A673 (cell line): ENCODE data around the gene TNIP1. TPM values are rescaled to one million over a fixed set of nuclear protein-coding genes. Genes with fewer than 3 reads are reported as not detected.

Experiments used
- Bru-seq: library from RNA; stranded (reverse); fragments of 400-500 nt; gene quantifications from one replicate; lab custom pipeline; 2021; lab: Mats Ljungman, UMichigan
- BruChase-seq, 2 experiments: library from RNA; stranded (reverse); fragments of 400-500 nt; gene quantifications; one replicate each; lab custom pipeline; 2021; lab: Mats Ljungman, UMichigan
- BruUV-seq: library from RNA; stranded (reverse); fragments of 400-500 nt; replicated peaks from 2 replicates; lab custom pipeline; 2021; lab: Mats Ljungman, UMichigan
- CTCF ChIA-PET: fragments of 300-600 bp; sonication (Branson Sonifier 250); formaldehyde crosslinking; loops from one replicate; lab custom pipeline; 2022; ENCODE audit warnings: antibody characterized with exemption; lab: Charles Lee
- POLR2A ChIA-PET: fragments of 300-600 bp; sonication (Branson Sonifier 250); formaldehyde crosslinking; loops from one replicate; lab custom pipeline; 2022; ENCODE audit warnings: antibody characterized with exemption; ENCODE audit not compliant: low non-redundant PET; lab: Charles Lee
- DNase-seq: peaks from one replicate; pipeline ENCODE4 v3.0.0-alpha.2; 2015; ENCODE audit warnings: low spot score
- H3K27ac ChIP-seq: fragments of 200-600 bp; sonication (generic); 2 replicates; pipeline ENCODE4 v1.5.1; 2016; ENCODE audit warnings: mixed run types, low read depth, mild to moderate bottlenecking, mixed read lengths, antibody characterized with exemption, low read length; ENCODE audit not compliant: poor library complexity, severe bottlenecking
- H3K27me3 ChIP-seq: fragments of 200-600 bp; sonication (generic); replicated peaks from 2 replicates; pipeline ENCODE4 v1.6.1; 2017; ENCODE audit warnings: mixed run types, low read depth, mild to moderate bottlenecking, mixed read lengths, antibody characterized with exemption, low read length; ENCODE audit not compliant: insufficient read depth, poor library complexity
- H3K36me3 ChIP-seq: fragments of 200-600 bp; sonication (generic); 2 replicates; pipeline ENCODE4 v1.6.1; 2016; ENCODE audit warnings: mixed run types, mild to moderate bottlenecking, mixed read lengths, antibody characterized with exemption, low read length; ENCODE audit not compliant: insufficient read depth, poor library complexity, severe bottlenecking
- H3K4me1 ChIP-seq: fragments of 200-600 bp; sonication (generic); 2 replicates; pipeline ENCODE4 v1.6.1; 2017; ENCODE audit warnings: mixed run types, mild to moderate bottlenecking, mixed read lengths, antibody characterized with exemption, low read length; ENCODE audit not compliant: insufficient read depth, poor library complexity, severe bottlenecking
- H3K4me3 ChIP-seq: fragments of 200-600 bp; sonication (generic); 2 replicates; pipeline ENCODE4 v1.5.1; 2016; ENCODE audit warnings: low read depth, mixed run types, mild to moderate bottlenecking, mixed read lengths, low read length; ENCODE audit not compliant: poor library complexity, severe bottlenecking
- H3K9me3 ChIP-seq: fragments of 200-600 bp; sonication (generic); 2 replicates; pipeline ENCODE4 v1.6.1; 2016; ENCODE audit warnings: mixed run types, low read depth, mild to moderate bottlenecking, mixed read lengths, antibody characterized with exemption, low read length; ENCODE audit not compliant: poor library complexity, severe bottlenecking
- EZH2 ChIP-seq: fragments of 200-600 bp; sonication (generic); IDR thresholded peaks from 2 replicates; pipeline ENCODE4 v1.6.1; 2017; ENCODE audit warnings: borderline replicate concordance, low read depth, mild to moderate bottlenecking, mixed read lengths, antibody characterized with exemption, low read length; ENCODE audit not compliant: poor library complexity, severe bottlenecking
- intact Hi-C: fragments of 100-400 bp; cut with micrococcal nuclease; formaldehyde crosslinking; loops from one replicate; pipeline ENCODE4 v1.10.0; 2022; ENCODE audit not compliant: unreplicated experiment
- long read RNA-seq: library from polyadenylated mRNA; stranded (forward); transcript quantifications from one replicate; pipeline ENCODE4 v2.0.0, GENCODE V29; 2022
- total RNA-seq: library from RNA; stranded (reverse); gene quantifications from 2 replicates; pipeline ENCODE4 v1.2.3, GENCODE V29; 2021
- TF ChIP-seq, protein P1 (sequence below): fragments of 300-800, 200-600 bp; sonication (generic); conservative IDR thresholded peaks from 2 replicates; pipeline ENCODE4 v1.5.1; 2017; ENCODE audit warnings: low read depth, mild to moderate bottlenecking, antibody characterized with exemption, low read length, moderate library complexity, mixed read lengths

Gene TNIP1, protein sequence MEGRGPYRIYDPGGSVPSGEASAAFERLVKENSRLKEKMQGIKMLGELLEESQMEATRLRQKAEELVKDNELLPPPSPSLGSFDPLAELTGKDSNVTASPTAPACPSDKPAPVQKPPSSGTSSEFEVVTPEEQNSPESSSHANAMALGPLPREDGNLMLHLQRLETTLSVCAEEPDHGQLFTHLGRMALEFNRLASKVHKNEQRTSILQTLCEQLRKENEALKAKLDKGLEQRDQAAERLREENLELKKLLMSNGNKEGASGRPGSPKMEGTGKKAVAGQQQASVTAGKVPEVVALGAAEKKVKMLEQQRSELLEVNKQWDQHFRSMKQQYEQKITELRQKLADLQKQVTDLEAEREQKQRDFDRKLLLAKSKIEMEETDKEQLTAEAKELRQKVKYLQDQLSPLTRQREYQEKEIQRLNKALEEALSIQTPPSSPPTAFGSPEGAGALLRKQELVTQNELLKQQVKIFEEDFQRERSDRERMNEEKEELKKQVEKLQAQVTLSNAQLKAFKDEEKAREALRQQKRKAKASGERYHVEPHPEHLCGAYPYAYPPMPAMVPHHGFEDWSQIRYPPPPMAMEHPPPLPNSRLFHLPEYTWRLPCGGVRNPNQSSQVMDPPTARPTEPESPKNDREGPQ
- total RNA-seq = 33.3 and 37.3 TPM in 2 replicates
- percentile 55 among the genes with signal in this experiment for Bru-seq, nascent RNA
- BruChase-seq, experiment 1, labeled RNA remaining after a 2-hour chase = percentile 51 among the genes with signal in this experiment
- BruChase-seq, experiment 2, labeled RNA remaining after a 6-hour chase = percentile 51 among the genes with signal in this experiment
- long read RNA-seq, transcript TNIP1-211 (18 exons, 2,274 nt) = major isoform, 12 of 33 reads
- long read RNA-seq, transcript TNIP1-208 (17 exons, 2,680 nt) = minor isoform, 5 of 33 reads
- long read RNA-seq, partial matches to known transcripts = 3 of 33 reads
- long read RNA-seq, other reads (novel, unspliced or antisense) = 6 of 33 reads

DNA sequence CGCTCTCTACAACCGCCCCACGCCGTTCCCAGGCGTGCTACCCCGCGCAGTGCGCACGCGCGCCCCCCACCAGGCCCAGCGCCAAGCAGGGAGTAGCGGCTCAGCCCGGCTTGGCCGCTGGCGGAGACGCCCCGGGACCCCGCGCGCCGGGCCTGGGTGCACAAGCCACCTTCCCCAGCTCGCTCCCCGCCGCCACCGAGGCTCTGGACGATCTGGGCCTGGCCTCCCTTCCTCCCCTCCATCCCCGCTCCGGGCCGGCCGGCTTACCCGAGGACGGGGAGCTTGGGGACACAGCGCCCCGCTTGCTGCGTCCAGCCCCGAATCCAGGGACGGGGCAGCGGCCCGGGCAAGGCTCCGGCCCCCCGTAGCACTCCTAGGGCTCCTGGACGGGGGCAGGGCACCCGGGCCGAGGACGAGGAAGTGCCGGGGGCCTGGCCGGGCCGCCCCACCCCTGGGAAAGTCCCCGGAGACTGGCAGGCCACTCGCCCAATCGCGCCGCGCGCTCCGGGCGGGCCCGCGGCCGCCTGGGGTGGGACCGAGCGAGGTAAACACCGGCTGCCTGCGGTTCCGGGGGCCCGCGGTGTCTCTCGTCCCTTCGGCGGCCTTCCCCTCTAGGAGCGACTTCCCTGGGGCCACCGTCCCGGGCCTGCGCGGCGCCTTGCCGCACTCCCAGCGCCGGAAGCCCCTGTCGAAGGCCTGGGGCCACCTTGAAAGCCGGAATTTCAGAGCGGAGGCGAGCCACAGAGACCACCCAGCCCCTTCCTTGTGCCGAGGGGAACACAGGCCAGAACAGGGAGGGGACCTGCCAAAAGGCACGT lies at the start of gene TNIP1:
Gene TNIP1 (minus strand): TSS at position 422 of the 818 bp plus-strand sequence. CDS start 15,939 bp downstream, outside the sequence.
- H3K27me3 ChIP-seq = no peaks in the 10 kb centered on the region
- H3K36me3 ChIP-seq = no peaks in the 10 kb centered on the region
- no TSS peak for BruUV-seq
- peak within 1 kb of the TSS; percentile 88 for H3K4me3 ChIP-seq
- TF ChIP-seq, protein P1, sequence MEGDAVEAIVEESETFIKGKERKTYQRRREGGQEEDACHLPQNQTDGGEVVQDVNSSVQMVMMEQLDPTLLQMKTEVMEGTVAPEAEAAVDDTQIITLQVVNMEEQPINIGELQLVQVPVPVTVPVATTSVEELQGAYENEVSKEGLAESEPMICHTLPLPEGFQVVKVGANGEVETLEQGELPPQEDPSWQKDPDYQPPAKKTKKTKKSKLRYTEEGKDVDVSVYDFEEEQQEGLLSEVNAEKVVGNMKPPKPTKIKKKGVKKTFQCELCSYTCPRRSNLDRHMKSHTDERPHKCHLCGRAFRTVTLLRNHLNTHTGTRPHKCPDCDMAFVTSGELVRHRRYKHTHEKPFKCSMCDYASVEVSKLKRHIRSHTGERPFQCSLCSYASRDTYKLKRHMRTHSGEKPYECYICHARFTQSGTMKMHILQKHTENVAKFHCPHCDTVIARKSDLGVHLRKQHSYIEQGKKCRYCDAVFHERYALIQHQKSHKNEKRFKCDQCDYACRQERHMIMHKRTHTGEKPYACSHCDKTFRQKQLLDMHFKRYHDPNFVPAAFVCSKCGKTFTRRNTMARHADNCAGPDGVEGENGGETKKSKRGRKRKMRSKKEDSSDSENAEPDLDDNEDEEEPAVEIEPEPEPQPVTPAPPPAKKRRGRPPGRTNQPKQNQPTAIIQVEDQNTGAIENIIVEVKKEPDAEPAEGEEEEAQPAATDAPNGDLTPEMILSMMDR = no peak
- no peak for TF ChIP-seq EZH2
- CTCF ChIA-PET = no interaction called here
- intact Hi-C loops = no loop called here
- H3K27ac ChIP-seq = peak within 1 kb of the TSS; percentile 85
- peaks cover 5% of the 10 kb centered on the region for H3K4me1 ChIP-seq
- no peaks in the 10 kb centered on the region for H3K9me3 ChIP-seq
- peak; percentile 84 for DNase-seq
- POLR2A ChIA-PET = no interaction called here

DNA sequence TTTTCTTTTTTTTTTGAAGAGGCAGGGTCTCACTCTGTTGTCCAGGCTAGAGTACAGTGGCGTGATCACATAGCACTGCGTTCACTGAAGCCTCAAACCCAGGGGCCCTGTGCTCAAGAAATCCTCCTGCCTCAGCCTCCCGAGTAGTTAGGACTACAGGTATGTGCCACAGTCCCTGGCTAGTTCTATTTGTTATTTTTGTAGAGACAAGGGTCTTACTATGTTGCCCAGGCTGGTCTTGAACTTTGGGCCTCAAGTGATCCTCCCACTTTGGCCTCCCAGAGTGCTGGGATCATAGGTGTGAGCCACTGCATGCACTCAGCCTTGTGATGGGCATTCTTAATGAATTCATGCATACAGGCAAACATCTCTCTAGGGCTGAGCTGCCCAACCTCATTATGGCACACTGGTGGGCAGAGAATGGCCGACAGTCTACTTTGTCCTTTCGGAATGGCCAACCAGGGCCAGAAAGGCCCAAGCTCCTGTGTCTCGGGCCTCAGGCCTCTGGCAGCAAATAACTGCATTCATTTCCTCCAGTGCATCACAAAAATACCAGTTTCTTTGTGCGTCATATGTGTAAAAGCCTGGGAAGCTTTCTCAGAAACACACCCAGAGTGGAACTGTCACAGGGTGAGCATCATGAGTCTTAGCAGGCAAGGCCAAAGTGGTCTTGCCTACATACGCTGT lies 49.5 kb upstream of the TNIP1 start:
- no peaks in the 10 kb centered on the region for H3K4me1 ChIP-seq
- no peaks in the 10 kb centered on the region for H3K9me3 ChIP-seq
- H3K4me3 ChIP-seq = no peak overlapping the region
- intact Hi-C loops = no loop called here
- TF ChIP-seq EZH2 = no peak
- TF ChIP-seq, protein P1 = no peak
- CTCF ChIA-PET = no interaction called here
- BruUV-seq = no TSS peak
- DNase-seq = no peak
- no peak overlapping the region for H3K27ac ChIP-seq
- POLR2A ChIA-PET = no interaction called here
- no peaks in the 10 kb centered on the region for H3K27me3 ChIP-seq
- H3K36me3 ChIP-seq = peaks cover 79% of the 10 kb centered on the region
